DOHH2 (cell line): Measurements from ENCODE around the gene SEMG1.

ENCODE experiments used
- H3F3A ChIP-seq: fragments of 200-600 bp; sonication (generic), shearing (Covaris generic); 2 replicates; pipeline ENCODE4 v1.6.0; 2016; ENCODE audit warnings: antibody characterized with exemption, mild to moderate bottlenecking; ENCODE audit not compliant: control insufficient read depth, insufficient read depth
- H3K27ac ChIP-seq: fragments of 200-600 bp; sonication (generic); 2 replicates; pipeline ENCODE4 v1.5.1; 2014; ENCODE audit warnings: low read depth, mild to moderate bottlenecking, low read length, moderate library complexity
- H3K27me3 ChIP-seq: fragments of 200-600 bp; sonication (generic); 2 replicates; pipeline ENCODE4 v1.6.1; 2014; ENCODE audit warnings: mild to moderate bottlenecking, low read length, mixed read lengths; ENCODE audit not compliant: control insufficient read depth
- H3K36me3 ChIP-seq: fragments of 200-600 bp; sonication (generic); 2 replicates; pipeline ENCODE4 v1.6.1; 2014; ENCODE audit warnings: mild to moderate bottlenecking, low read length, moderate library complexity, mixed read lengths; ENCODE audit not compliant: control insufficient read depth
- H3K4me1 ChIP-seq: fragments of 200-600 bp; sonication (generic); 2 replicates; pipeline ENCODE4 v1.6.1; 2014; ENCODE audit warnings: mild to moderate bottlenecking, low read length, mixed read lengths; ENCODE audit not compliant: control insufficient read depth
- H3K4me2 ChIP-seq: fragments of 200-600 bp; sonication (generic); 2 replicates; pipeline ENCODE4 v1.6.0; 2014; ENCODE audit warnings: mild to moderate bottlenecking, low read length, moderate library complexity
- H3K4me3 ChIP-seq: fragments of 200-600 bp; sonication (generic); 2 replicates; pipeline ENCODE4 v1.5.1; 2014; ENCODE audit warnings: mild to moderate bottlenecking, low read length, mixed read lengths
- H3K79me2 ChIP-seq: fragments of 200-600 bp; sonication (generic); 2 replicates; pipeline ENCODE4 v1.6.1; 2014; ENCODE audit warnings: mild to moderate bottlenecking, low read length, mixed read lengths; ENCODE audit not compliant: control insufficient read depth
- H3K9me2 ChIP-seq: fragments of 200-600 bp; sonication (generic); replicated peaks from 2 replicates; pipeline ENCODE4 v1.6.1; 2014; ENCODE audit warnings: mild to moderate bottlenecking, low read length, mixed read lengths; ENCODE audit not compliant: control insufficient read depth
- H3K9me3 ChIP-seq: fragments of 200-600 bp; sonication (generic); 2 replicates; pipeline ENCODE4 v1.6.1; 2014; ENCODE audit warnings: antibody characterized with exemption, low read length, mixed read lengths; ENCODE audit not compliant: control insufficient read depth, insufficient read depth
- H4K20me1 ChIP-seq: fragments of 200-600 bp; sonication (generic); 2 replicates; pipeline ENCODE4 v1.6.0; 2014; ENCODE audit warnings: low read depth, mild to moderate bottlenecking, antibody characterized with exemption, low read length, moderate library complexity; ENCODE audit not compliant: control insufficient read depth, insufficient read depth
- CTCF ChIP-seq: fragments of 200-600 bp; sonication (generic); IDR thresholded peaks from one replicate; pipeline ENCODE4 v1.5.1; 2014; ENCODE audit warnings: antibody characterized with exemption, mild to moderate bottlenecking, low read depth, low read length; ENCODE audit not compliant: poor library complexity, severe bottlenecking
- EZH2phosphoT487 ChIP-seq: fragments of 200-600 bp; sonication (generic); IDR thresholded peaks from 2 replicates; pipeline ENCODE4 v1.6.1; 2017; ENCODE audit warnings: borderline replicate concordance, mild to moderate bottlenecking, antibody characterized with exemption, low read length, moderate library complexity, mixed read lengths

SEMG1 gene

GRCh38 chr20:45258259-45258658 lies 51.4 kb downstream of the SEMG1 start:
- H3K9me3 ChIP-seq = no peaks in the 10 kb centered on the region
- no peak for TF ChIP-seq EZH2phosphoT487
- no peaks in the 10 kb centered on the region for H3K9me2 ChIP-seq
- H4K20me1 ChIP-seq = no peaks in the 10 kb centered on the region
- H3F3A ChIP-seq = no peaks in the 10 kb centered on the region
- H3K4me3 ChIP-seq = no peak overlapping the region
- H3K36me3 ChIP-seq = no peaks in the 10 kb centered on the region
- H3K27ac ChIP-seq = no peak overlapping the region
- H3K4me2 ChIP-seq = no peak overlapping the region
- no peaks in the 10 kb centered on the region for H3K4me1 ChIP-seq
- peaks cover 35% of the 10 kb centered on the region for H3K27me3 ChIP-seq
- no peaks in the 10 kb centered on the region for H3K79me2 ChIP-seq

GRCh38 chr20:45258664-45259063 lies 51.8 kb downstream of the SEMG1 start:
- Histone ChIP-seq H3K27me3 (peaks cover 35% of the 10 kb centered on the region), H3K4me1 (no peaks in the 10 kb centered on the region), H3K27ac (no peak overlapping the region), H4K20me1 (no peaks in the 10 kb centered on the region), H3F3A (no peaks in the 10 kb centered on the region), H3K36me3 (no peaks in the 10 kb centered on the region), H3K9me3 (no peaks in the 10 kb centered on the region), H3K79me2 (no peaks in the 10 kb centered on the region), H3K9me2 (no peaks in the 10 kb centered on the region), H3K4me3 (no peak overlapping the region), H3K4me2 (no peak overlapping the region)
- TF ChIP-seq CTCF = no peak
- TF ChIP-seq EZH2phosphoT487 = no peak
